ENCODE data around the gene FADS1. TPM values are rescaled to one million over a fixed set of nuclear protein-coding genes. Genes with fewer than 3 reads are reported as not detected.

Gene FADS1
- total and polyA plus RNA-seq, 2 of the 13 experiments (the other 11 are each of a cell fraction or from before 2014, with no cell fraction given) = 91.8 to 108 TPM

- no peak for TF ChIP-seq ZNF30 (CRISPR knock-in tag; IDR thresholded peaks at IDR 0.05)
- TF ChIP-seq HIVEP1 (CRISPR knock-in tag; IDR thresholded peaks at IDR 0.05) = peak; percentile 89
- TF ChIP-seq TFE3 (CRISPR knock-in tag; IDR thresholded peaks at IDR 0.05) = peak; percentile 59
- TF ChIP-seq CC2D1A (CRISPR knock-in tag; IDR thresholded peaks at IDR 0.05) = peak; percentile 87; the same call in 1 of the 2 replicates
- no peak for TF ChIP-seq ZBTB1 (CRISPR knock-in tag; IDR thresholded peaks at IDR 0.05; ENCODE audit: borderline replicate concordance)
- TF ChIP-seq NFYC (CRISPR knock-in tag; IDR thresholded peaks at IDR 0.05) = peak; percentile 79
- peak; percentile 95 for TF ChIP-seq ZNF230 (CRISPR knock-in tag; IDR thresholded peaks at IDR 0.05)
- no peak for TF ChIP-seq SSRP1 (CRISPR knock-in tag; IDR thresholded peaks at IDR 0.05)
- no peak for TF ChIP-seq RELA (CRISPR knock-in tag; IDR thresholded peaks at IDR 0.05)
- no peak for TF ChIP-seq ZFAT (CRISPR knock-in tag; conservative IDR thresholded peaks at IDR 0.05)
- peak; percentile 89; the same call in 1 of the 2 replicates for TF ChIP-seq YEATS4 (CRISPR knock-in tag; IDR thresholded peaks at IDR 0.05; ENCODE audit: borderline replicate concordance)
- TF ChIP-seq HOXD1 (CRISPR knock-in tag; IDR thresholded peaks at IDR 0.05) = peak; percentile 73; the same call in 1 of the 2 replicates
- no peak; the same call in 1 of the 2 replicates for TF ChIP-seq ZNF619 (CRISPR knock-in tag; IDR thresholded peaks at IDR 0.05)
- peak; percentile 77; the same call in 1 of the 2 replicates for TF ChIP-seq SMAD1 (CRISPR knock-in tag; IDR thresholded peaks at IDR 0.05; ENCODE audit: borderline replicate concordance, low read depth)
- TF ChIP-seq GZF1 (CRISPR knock-in tag; IDR thresholded peaks at IDR 0.05) = no peak
- peak; percentile 89 for TF ChIP-seq MED8 (CRISPR knock-in tag; IDR thresholded peaks at IDR 0.05; ENCODE audit: insufficient replicate concordance)
- peak; percentile 90 for TF ChIP-seq TGIF2 (CRISPR knock-in tag; IDR thresholded peaks at IDR 0.05)
- peak; percentile 15; the same call in 1 of the 2 replicates for TF ChIP-seq SP5 (CRISPR knock-in tag; IDR thresholded peaks at IDR 0.05; ENCODE audit: borderline replicate concordance, low read depth)
- TF ChIP-seq ZNF570 (CRISPR knock-in tag; IDR thresholded peaks at IDR 0.05; ENCODE audit: borderline replicate concordance) = peak; percentile 84; the same call in 1 of the 2 replicates
- 0 out of 2 replicates have a peak, but pooled peaks have one; percentile 44 for TF ChIP-seq ZNF891 (CRISPR knock-in tag; IDR thresholded peaks at IDR 0.05)
- peak; percentile 82 for TF ChIP-seq ZNF589 (CRISPR knock-in tag; conservative IDR thresholded peaks at IDR 0.05)
- TF ChIP-seq KLF11 (CRISPR knock-in tag; IDR thresholded peaks at IDR 0.05) = no peak
- peak; percentile 83 for TF ChIP-seq ZNF816 (CRISPR knock-in tag; IDR thresholded peaks at IDR 0.05; ENCODE audit: borderline replicate concordance)
- TF ChIP-seq ZNF747 (CRISPR knock-in tag; IDR thresholded peaks at IDR 0.05; ENCODE audit: borderline replicate concordance) = peak; percentile 95
- TF ChIP-seq STAG1 (CRISPR knock-in tag; IDR thresholded peaks at IDR 0.05) = peak; percentile 47
- no peak for TF ChIP-seq ARID2 (CRISPR knock-in tag; IDR thresholded peaks at IDR 0.05; ENCODE audit: borderline replicate concordance)
- TF ChIP-seq ZNF639 (CRISPR knock-in tag; conservative IDR thresholded peaks at IDR 0.05) = peak; percentile 56; the same call in 1 of the 2 replicates
- TF ChIP-seq ZNF691 (CRISPR knock-in tag; IDR thresholded peaks at IDR 0.05; ENCODE audit: borderline replicate concordance, low read depth) = peak; percentile 74
- TF ChIP-seq TBX2 (CRISPR knock-in tag; IDR thresholded peaks at IDR 0.05; ENCODE audit: borderline replicate concordance) = peak; percentile 92
These were observed at the start of gene FADS1 (continued) for GRCh38 chr11:61816736-61817455.

Measured in HepG2 (cell line).